Measurements from ENCODE around the gene LDB2.

LDB2 gene

DNA sequence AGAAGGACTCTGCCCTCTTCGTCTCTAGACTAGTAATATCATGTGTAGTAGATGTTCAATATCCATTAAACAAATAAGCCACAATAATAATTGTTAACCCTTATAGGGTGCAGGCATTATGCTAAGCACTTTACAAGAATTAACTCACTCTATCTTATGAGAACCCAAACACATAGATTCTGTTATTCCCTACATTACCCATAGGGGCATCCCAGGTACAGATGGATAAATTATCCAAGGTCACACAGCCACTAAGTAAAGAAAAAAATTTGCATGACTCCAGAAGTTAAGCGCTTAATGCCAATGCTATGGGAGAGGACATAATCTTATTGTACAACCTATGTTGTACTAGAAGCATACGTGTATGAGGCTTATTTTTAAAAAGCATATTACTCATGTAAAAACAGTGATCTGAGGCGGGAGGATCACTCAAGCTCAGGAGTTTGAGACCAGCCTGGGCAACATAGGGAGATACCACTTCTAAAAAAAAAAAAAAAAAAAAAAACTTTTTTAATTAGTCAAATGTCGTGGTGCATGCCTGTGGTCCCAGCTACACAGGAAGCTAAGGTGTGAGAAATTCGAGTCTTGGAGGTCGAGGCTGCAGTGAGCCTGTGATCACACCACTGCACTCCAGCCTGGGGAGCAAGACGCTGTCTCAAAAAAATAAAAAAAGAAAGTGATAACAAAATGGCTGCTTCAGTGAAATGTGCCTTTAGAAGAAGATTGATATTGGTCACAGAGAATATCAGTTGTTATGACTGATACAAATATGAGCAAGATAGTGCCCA is 13.6 kb downstream of the LDB2 start:
- DNase-seq, result no peak

DNA sequence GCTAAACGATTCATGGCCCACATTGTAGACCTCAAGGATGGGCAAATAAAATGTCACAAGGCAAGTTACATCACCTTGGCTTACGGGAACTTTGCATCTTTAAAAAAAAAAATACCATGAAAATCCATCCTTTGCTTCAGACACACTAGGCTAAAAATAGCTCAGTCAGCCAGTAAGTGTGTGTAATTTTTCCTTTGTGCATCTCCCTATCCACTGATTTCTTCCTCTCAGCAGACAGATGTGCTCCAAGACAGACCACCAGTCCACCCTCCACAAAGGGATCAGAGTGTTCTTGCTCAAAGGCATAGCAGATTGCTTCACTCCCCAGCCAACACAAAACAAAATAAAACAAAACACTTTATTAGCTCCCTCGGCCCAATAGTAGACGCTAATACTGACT is 14.6 kb downstream of the LDB2 start:
- no peak for DNase-seq

DNA sequence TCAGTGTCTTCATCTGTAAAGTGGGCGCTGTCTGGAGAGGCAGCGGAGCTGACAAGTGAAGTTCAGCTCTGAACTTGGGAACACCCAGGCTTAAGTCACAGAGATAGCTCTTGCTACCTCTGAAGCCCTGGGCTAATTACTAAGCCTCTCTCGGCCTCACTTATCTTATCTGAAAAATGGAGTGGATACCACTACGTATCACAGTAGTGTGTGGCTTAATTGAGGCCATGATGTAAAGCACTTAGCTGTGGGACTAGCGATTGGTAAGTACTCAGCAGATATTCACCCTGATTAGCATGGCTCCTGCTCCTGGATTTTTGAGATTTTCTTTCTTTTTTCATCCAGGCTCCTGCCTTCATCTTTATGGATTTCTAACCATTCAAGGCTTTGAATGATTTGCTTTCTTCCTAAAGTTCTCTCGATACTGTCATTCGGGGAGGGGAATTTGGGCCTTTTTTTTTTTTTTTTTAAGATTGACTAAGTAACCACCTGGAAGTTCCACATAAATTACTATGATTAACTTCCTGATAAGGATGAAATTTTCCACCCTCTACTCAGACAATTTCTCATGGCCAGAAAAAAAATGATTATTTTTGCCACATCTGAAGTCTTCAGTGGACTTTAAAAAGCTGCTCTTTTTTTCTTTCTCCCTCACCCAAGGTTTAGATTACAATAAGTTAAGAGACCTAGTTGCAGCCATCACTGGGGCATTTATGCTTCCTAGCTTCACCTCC is 17.1 kb downstream of the LDB2 start:
- no peak for DNase-seq

DNA sequence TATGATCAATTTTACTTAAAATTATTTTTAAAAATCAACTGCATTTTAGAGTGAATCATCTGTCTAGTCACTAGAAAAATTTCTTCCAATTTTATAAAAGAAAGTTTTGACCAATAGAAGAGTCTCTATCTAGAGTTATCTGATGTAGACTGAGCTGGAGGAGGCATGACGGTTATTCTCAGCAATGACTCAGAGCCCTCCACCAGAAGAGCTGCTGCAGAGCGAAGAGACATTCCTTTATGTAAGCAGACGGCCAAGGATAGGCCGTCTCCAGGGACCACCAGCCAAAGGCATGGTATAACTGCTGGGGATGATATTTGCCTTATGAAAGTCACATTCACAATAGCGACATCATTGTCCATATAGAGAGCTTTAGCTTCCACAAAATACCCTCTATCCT is 23.0 kb downstream of the LDB2 start:
- DNase-seq, result no peak

DNA sequence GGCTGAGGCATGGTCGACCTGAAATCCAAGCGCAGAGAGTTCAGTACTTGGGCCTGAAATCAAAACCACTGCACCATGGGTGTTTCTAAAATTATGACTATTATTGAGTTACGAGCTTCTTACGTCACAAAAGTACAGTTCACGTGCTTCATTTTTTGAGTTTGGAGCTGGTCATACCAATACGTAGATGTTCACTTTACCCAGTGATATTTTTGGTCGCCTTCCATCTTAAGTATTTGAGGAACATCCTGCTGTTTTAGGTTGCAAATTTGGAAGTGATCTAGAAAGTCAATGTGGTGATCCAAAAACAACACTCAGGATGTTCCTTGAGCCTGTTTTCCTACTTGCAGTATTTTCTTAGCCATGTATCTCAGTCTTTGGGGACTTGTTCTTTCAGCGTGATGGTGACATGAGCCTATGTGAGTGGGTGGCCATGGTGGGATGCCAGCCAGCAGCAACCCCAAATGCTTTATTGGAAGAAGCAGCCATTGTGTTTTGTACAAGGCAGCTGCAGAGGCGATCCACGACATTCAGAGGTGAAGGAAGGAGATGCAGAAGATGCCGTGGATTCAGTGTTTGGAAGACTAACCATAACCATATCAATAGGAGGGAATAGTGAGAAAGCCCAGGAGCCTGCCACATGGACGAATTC is 28.7 kb downstream of the LDB2 start:
- no peak for DNase-seq

DNA sequence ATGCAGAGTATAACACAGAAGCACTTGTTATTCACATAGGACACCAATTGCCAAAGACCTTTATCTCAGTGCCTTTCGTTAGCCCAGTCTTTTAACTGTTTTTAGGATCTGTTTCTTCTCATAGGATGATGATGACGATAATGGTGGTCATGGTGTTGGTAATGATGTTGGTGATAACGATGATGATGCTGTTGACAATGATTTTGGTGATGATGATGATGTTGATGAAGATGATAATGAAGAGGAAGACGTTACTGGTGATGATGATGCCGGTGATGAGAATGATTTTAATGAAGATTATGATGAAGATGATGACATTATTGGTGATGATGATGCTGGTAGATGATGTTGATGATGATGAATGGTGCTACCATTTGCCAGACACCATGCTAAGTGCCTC is 29.8 kb downstream of the LDB2 start:
- DNase-seq, result no peak

DNA sequence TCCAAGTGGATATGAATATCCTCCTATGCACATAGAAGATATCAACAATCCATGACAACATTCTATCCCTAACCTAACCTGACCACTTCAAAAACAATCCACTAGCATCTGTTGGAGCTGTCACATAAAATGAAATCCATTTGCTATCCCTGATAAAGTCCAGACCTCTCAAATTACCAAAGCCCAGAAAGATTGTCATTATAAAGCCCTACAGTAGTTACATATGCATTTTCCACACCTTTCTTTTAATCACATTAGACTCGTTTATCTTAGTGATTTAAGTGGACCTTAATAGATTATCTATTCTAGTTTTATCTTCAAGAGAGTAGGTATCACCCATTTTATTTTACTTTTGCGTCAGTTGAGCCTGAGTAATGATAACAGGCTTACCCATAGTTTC is 30.6 kb downstream of the LDB2 start:
- DNase-seq, result no peak

DNA sequence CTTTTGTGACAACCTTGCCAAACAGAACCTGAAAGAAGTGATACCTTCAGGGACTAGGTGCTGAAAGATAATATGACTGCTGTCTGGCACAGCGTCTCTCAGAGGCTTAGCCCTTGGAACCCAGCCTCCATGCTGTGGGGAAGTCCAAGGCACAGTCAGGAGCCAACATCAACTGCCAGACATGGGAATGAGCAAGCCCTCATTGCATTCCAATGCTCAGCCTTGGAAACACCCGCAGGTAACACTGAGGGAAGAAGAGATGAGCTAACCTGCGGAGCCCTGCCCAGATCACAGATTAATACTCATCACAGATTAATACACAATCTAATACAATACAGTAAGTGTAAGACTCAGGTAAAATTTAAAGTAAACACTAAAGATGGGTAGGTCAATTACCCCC is 31.5 kb downstream of the LDB2 start:
- no peak for DNase-seq

DNA sequence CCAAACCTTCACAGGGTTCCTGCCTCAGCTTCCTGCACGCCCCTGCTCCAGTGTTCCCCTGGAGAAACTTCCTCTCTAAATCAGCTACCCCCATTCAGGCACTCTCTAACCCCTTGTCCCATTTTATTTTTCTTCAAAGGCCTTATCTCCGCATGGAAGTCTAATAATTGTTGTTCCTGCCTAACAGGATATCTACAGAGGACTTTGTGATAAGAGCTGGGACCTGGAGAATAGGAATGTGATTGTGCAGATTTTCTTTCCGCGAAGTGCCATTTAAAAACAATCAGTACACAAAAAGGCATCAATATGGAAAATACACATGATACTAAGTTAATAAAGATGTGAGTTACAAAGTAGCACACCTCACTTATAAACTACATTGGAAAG is 32.6 kb downstream of the LDB2 start:
- DNase-seq, result no peak

DNA sequence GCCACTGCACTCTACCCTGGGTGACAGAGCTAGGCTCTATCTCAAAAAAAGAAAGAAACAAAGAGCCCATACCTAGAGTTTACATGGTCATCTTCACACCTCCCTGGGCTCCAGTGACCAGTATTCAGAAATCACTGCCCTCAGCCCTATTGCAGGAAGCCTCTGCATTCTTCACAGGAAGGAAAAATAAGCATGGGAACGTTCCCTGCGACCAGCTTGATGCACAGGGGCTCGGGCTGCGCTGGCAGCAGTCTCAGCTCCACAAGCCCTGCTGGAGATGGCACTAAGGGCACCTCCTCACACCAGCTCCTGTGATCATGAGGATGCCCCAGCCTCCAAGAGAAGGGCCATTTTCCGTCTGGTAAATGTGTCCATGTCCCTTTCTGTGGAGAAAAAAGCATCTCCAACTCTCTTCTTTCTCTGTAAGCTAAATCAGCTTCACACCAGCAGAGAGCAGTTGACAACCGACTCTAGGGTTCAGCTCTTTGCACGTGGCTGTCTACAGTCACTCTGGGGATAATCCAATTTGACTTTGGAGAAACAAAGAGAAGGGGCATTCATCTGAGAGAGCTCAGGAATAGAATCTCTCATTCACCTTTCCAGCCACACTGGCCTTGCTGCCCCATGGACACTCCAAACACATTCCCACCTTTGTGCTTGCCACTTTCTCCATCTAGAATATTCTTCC is 33.1 kb downstream of the LDB2 start:
- DNase-seq, result no peak

DNA sequence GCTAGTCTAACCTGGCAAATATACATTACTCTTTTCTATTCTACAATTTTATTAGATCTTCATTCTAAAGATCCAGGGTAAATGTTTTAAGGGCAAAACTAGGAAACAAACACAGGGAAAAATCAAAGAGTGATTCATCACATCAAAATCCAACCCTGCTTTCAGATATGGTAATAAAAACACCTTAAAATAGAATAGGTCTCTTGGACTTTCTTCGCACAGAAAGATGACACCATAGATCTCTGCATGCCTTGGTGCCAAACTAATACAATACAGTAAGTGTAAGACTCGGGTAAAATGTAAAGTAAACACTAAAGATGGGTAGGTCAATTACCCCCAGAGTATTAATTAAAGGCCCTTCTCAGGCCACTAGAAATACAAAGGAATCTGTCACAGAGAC is 34.2 kb downstream of the LDB2 start:
- DNase-seq, result no peak

DNA sequence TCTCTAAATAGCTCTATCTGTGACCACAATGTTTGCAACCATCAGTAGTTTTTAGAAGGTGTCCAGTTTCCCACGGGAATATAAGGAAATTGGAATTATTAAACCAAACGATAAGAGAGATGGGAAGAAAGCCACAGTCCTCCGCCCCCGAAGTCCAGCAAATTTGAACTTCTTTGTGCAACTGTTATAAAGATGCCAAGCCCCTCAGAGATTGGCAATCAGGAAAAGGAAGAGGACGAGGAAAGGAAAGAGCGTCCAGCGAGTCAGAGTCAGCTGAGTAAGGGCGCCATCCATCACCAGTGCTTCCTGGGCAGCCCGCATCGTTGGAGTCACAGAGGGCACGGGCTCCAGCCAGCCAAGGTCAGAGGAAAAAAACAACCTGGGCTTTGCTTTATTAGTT is 35.7 kb downstream of the LDB2 start:
- no peak for DNase-seq

DNA sequence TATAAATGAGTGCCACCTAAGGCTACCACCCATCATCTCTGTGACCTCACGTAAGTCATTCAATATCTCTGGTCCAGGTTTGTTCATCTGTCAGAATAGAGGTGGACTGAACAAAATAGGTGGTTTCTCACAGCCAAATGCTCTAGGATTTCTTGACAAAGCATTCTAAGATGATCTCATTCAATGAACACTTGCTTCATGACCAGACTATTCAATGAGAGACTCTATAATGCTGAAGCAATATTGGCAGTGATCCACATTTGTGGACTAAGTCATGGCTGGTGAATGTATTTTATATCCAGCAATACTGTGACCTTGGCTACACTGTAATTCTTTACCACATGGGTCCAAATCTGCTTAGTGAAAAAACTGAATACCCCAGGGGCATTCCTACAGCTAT is 37.9 kb downstream of the LDB2 start:
- DNase-seq, result no peak

DNA sequence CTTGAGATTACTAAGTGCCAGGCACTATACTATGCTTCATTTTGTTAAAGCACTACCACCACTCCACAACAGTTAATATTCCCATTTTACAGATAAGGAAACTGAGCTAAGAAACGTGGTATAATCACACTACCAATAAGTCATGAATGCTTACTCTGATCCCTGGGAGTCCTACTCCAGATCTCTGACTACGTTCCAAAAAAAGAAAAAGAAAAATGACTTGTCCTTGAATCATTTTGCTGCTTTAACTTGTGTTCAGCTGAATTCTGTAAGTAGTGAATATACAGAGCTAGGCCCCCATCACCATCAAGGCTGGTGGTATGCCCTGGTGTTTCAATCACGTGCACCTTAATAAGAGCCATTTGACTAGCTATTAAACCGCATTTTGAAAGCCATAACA is 39.4 kb downstream of the LDB2 start:
- DNase-seq, result no peak

DNA sequence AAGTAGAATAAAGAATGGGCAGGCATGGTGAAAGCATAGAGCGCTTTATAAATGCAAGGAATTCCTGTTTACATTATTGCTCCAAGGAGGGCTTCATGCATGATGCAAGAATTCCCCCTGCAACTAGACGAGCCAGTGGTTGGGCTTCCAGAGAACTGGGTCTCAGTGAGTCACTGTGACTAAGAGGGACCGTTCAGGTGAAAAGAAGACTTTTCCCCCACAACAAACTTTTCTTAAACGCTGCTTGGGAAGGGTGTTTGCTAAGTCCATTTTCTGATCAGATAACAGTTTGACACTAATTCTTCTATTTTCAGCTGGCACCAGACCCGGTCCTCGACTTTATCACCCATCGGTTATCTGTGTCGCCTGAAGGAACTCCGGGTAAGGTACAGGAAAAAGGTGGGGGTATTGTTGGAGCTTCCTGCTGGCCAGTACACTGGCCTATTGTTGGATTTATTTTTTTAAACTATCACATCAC is 40.1 kb downstream of the LDB2 start:
- DNase-seq, result no peak

DNA sequence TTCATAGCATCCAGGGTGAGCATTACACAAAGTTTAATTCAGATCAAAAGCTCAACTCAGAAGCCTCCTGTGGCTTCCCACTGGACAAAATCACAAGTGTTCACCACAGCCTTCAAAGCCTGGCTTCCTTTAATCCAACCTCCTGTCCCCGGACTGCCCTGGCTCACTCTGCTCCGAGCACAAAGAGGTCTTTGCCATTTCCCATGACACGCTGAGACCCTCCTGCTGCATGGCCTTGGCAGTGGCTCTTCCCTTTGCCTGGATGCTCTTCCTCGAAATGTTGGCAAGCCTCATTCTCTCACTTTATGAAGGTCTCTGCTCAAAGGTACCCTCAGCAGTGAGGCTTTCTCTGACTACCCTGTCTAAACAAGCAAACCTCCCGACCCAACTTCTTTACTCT is 41.0 kb downstream of the LDB2 start:
- DNase-seq, result no peak

DNA sequence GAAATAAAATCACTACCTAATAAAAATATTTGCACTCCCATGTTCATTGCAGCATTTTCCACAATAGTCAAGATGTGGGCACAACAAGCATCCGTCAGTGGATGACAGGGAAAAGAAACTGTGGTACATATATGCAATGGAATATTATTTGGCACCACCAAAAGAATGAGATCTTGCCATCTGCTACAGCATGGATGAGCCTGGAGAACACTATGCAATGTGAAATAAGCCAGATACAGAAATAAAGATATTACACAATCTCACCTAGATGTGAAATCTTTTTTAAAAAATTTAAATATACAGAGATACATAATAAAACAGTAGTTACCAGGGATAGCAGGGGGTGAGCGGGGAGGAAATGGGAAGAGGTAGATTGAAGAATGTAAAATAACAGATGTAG is 44.8 kb downstream of the LDB2 start:
- no peak for DNase-seq

DNA sequence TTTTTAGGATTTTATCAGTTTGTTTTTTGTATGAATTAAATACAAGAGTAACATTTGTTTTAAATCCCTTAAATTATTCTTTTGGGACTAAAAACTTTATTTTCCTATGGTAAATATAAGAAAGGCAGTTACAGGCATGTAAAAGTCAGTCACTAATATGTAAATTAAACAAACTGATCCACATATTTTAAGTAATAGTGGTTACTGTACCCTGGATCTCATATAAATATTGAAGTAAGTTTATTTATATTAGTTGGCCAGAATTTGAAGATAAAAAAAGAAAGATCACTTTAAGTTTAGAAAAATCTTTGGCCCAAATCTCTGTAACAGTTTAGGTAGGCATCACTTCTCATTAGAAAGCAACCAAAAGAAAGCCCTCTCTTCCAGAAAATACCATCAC is 45.8 kb downstream of the LDB2 start:
- no peak for DNase-seq

DNA sequence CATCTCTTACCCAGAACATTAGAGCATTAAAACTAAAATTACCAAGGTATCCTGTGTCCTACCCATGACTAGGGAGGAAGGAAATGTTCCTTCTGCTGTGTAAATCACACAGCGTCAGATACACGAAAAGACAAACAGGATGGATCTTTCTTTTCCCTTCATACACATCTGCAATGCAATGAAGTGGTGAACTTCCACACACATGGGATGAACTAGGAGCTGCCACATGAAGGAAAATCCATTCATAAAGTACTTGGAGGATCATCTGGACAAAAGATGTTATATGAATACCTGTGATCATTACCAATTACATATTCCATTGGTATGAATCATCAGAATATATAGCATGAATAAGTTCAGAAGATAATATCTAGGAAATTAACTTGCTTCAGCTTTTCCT is 46.2 kb downstream of the LDB2 start:
- DNase-seq, result no peak

DNA sequence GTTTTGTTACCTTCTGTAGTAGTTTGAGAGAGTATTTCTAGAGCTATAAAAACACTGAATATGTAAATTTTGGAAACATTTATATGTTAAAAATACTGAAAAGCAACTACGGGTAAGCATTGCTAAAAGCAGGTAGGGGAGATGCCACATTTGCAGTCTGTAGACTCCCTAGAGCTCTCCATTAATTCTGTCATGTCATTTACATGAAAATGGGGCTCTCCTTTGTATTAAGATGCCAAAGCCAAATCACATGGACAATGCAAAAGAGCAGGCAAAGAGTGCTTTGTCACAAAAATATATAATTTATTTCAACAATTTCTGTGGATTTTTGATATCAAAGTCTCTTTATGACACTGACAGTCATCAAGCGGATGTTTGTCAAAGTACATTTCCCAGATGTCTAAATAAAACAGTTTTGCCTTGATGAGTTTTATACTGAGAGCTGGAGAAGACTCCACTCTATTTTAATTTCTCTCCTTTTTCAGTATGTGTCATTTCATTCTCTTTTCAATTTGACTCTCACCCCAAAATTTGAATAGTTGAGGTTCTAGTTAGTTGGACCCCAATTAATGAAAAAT is 51.8 kb downstream of the LDB2 start:
- DNase-seq, result no peak

DNA sequence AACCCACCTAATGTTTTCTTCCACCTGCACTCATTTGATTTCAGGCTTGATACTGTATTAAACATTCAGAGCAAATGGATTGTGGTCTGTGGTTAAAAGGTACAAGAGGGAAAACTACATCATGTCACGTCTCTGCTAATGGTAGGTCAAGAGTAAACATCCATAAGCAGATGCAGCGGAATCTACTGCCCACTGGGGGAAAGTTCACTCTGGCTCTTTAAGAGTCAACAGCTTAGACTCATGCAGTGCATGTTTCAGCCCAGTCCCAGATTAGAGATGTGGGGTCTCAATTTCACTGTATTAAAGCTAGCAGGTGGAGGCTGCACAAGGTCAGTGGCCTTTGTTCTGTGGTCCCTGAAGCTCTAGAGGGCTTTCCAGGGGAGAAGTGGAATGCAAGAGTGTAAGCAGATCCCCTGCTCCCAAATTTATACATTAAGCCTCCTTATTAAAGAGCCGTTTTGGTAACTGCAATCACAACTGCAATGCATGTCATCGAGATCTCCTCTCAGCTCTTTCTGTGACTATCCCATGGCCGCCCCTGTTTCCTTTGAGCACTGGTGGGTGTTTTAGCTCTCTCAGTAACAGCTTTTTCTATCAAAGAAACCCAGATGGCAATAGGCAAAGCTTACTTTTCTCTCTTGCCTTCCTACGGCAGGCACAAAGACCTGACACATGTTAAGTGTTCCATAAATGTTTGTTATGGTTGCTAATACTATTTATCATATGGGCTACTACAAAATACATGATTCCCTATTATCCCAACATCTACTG is 53.4 kb downstream of the LDB2 start:
- DNase-seq, result no peak

DNA sequence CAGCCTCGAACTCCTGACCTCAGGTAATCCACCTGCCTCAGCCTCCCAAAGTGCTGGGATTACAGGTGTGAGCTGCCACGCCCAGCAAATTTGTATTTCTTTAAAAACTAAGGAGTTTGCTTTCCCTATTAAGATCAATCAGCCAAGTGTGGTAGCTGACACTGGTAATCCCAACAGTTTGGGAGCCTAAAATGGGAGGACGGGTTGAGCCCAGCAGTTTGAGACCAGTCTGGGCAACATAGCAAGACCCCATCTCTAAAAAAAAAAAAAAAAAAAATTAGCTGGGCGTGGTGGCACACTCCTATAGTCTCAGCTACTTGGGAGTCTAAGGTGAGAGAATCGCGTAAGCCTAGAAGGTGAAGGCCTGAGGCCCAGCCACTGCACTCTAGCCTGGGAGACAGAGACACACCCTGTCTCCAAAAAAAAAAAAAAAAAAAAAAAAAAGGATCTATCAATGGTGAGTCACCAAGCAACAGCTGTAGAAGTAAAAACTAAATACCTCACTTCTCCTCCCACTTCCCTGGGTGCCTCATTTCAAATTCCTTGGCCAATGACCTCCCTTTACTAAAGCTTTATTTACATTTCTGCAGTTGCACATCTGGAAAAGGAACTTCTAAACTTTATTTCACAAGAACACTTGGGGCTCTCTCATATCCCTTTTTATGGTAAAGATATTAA is 54.5 kb downstream of the LDB2 start:
- no peak for DNase-seq

Data from NCI-H1092 treated with DMSO at 0.1 percent for 48 hours (cell line).